Keratinocyte (primary cell): ENCODE measurements around the gene UBXN6.

Source experiments
- CTCF ChIP-seq, 3 experiments: IDR thresholded peaks in 1 of 3; conservative IDR thresholded peaks in 1 of 3; optimal IDR thresholded peaks in 1 of 3; 2 replicates in 2 of 3; 3 replicates in 1 of 3; pipeline versions ENCODE3 to v1.5.1; 2011; ENCODE audit warnings: low read length in 3 of 3, mild to moderate bottlenecking in 3 of 3, moderate library complexity in 2 of 3, control low read depth in 1 of 3, inconsistent platforms in 1 of 3; ENCODE audit not compliant: insufficient read depth in 2 of 3; ENCODE audit errors: extremely low read depth in 1 of 3
- EZH2 ChIP-seq: IDR thresholded peaks from one replicate; pipeline ENCODE4 v1.6.1; 2012; ENCODE audit warnings: inconsistent platforms, mild to moderate bottlenecking, low read length, moderate library complexity

GRCh38 chr19:4507150-4507452, 49.5 kb upstream of the UBXN6 start:
- TF ChIP-seq CTCF (optimal IDR thresholded peaks at IDR 0.05 in 1 of 3, IDR thresholded peaks at IDR 0.05 in 1 of 3, conservative IDR thresholded peaks at IDR 0.05 in 1 of 3; ENCODE audit: extremely low read depth in 1 of 3, insufficient read depth in 2 of 3, low read length in 3 of 3) (no peak), EZH2 (no peak)
